Measurements from ENCODE around the gene RUNX1.

GRCh38 chr21:34818662-34819158 lies 230.4 kb downstream of the RUNX1 start:
- TF ChIP-seq CTCF (IDR thresholded peaks at IDR 0.05; ENCODE audit: low read depth, low read length) (no peak), EZH2phosphoT487 (IDR thresholded peaks at IDR 0.05; ENCODE audit: low read depth) (no peak)
